CMK (cell line): ENCODE results near the gene UBE2D4.
"Not testable (repeated sequence)": the region's sequence is repeated elsewhere in the genome, so short reads cannot be mapped to it uniquely, and the experiment has no call there.

Experiments used
- DNase-seq: peaks from one replicate; pipeline ENCODE4 v3.0.0-alpha.2; 2010; ENCODE audit warnings: low read depth

Gene UBE2D4

GRCh38 chr7:43925984-43926797, at the start of gene UBE2D4:
Gene UBE2D4 (plus strand): TSS chr7:43926436. CDS start chr7:43926533, 97 bp downstream.
- DNase-seq: no peak

- no peak for DNase-seq
Measured at GRCh38 chr7:43876976-43877745, 49.1 kb upstream of the UBE2D4 start.

- no peak for DNase-seq
Measured at GRCh38 chr7:43877968-43878864, 48.0 kb upstream of the UBE2D4 start.

- DNase-seq: no peak
Measured at GRCh38 chr7:43878867-43879266, 47.4 kb upstream of the UBE2D4 start.

GRCh38 chr7:43879477-43879876, 46.8 kb upstream of the UBE2D4 start:
- DNase-seq: no peak

GRCh38 chr7:43880596-43880995, 45.6 kb upstream of the UBE2D4 start:
- DNase-seq: no peak

- DNase-seq: no peak
Measured at GRCh38 chr7:43884209-43884608, 42.0 kb upstream of the UBE2D4 start.

- no peak for DNase-seq
Measured at GRCh38 chr7:43884617-43885016, 41.6 kb upstream of the UBE2D4 start.

- no peak for DNase-seq
Measured at GRCh38 chr7:43888993-43889945, 37.0 kb upstream of the UBE2D4 start.

GRCh38 chr7:43890468-43890867, 35.8 kb upstream of the UBE2D4 start:
- DNase-seq: no peak

- DNase-seq: no peak
Measured at GRCh38 chr7:43891069-43891955, 34.9 kb upstream of the UBE2D4 start.

GRCh38 chr7:43895847-43896415, 30.3 kb upstream of the UBE2D4 start:
- DNase-seq: no peak

- DNase-seq: not testable (repeated sequence)
Measured at GRCh38 chr7:43898571-43898970, 27.7 kb upstream of the UBE2D4 start.

- DNase-seq: no peak
Measured at GRCh38 chr7:43902542-43903054, 23.6 kb upstream of the UBE2D4 start.

GRCh38 chr7:43904533-43905208, 21.6 kb upstream of the UBE2D4 start:
- no peak for DNase-seq

GRCh38 chr7:43905209-43905946, 20.9 kb upstream of the UBE2D4 start:
- no peak for DNase-seq

- no peak for DNase-seq
Measured at GRCh38 chr7:43905956-43906330, 20.3 kb upstream of the UBE2D4 start.

- no peak for DNase-seq
Measured at GRCh38 chr7:43906331-43907010, 19.8 kb upstream of the UBE2D4 start, which contains the start of gene URGCP. Gene URGCP (minus strand): TSS chr7:43906596. CDS start chr7:43906575, 21 bp downstream.
